Uterus (tissue), 4 donors: ENCODE results near the gene AGMO. TPM values are rescaled to one million over a fixed set of nuclear protein-coding genes. Genes with fewer than 3 reads are reported as not detected.

Experiments
- DNase-seq, 2 donors: peaks; one replicate each; pipeline ENCODE4 v3.0.0-alpha.2; 2019 to 2020
- H3K27ac ChIP-seq, 2 donors: fragments of 200-600 bp; sonication (generic); 1 replicate in 1 of 2; 2 replicates in 1 of 2; pipeline ENCODE4 v1.5.1; 2016 to 2018
- H3K27me3 ChIP-seq, 2 donors: fragments of 200-600 bp; sonication (generic); one replicate each; pipeline ENCODE4 v1.5.1; 2018 to 2019; ENCODE audit warnings: control low read depth in 1 of 2
- H3K36me3 ChIP-seq, 2 donors: fragments of 200-600 bp; sonication (generic); one replicate each; pipeline ENCODE4 v1.5.1; 2019; ENCODE audit warnings: control low read depth in 1 of 2
- H3K4me1 ChIP-seq, 2 donors: fragments of 200-600 bp; sonication (generic); one replicate each; pipeline ENCODE4 v1.5.1; 2018 to 2019; ENCODE audit warnings: control low read depth in 1 of 2
- H3K4me3 ChIP-seq, 2 donors: fragments of 200-600 bp; sonication (generic); 1 replicate in 1 of 2; 2 replicates in 1 of 2; pipeline ENCODE4 v1.5.1; 2018 to 2019; ENCODE audit warnings: mild to moderate bottlenecking in 1 of 2
- H3K9me3 ChIP-seq, 2 donors: fragments of 200-600 bp; sonication (generic); one replicate each; pipeline ENCODE4 v1.5.1; 2019; ENCODE audit warnings: control low read depth in 1 of 2
- POLR2A ChIP-seq, 2 donors: fragments of 450-650 bp; IDR thresholded peaks; one replicate each; pipeline ENCODE4 v1.6.1; 2016; ENCODE audit warnings: antibody characterized with exemption in 2 of 2, mild to moderate bottlenecking in 1 of 2, moderate library complexity in 1 of 2
- intact Hi-C: fragments of 100-400 bp; cut with DNase I; formaldehyde crosslinking; loops from one replicate; pipeline ENCODE4 v1.15.1; 2023; ENCODE audit warnings: low total_unique reads
- total RNA-seq, 4 donors: library from RNA; depleted of rRNA in 3 of 4; stranded (reverse); fragments of >200 nt in 3 of 4; gene quantifications; one replicate each; pipeline versions ENCODE4 v1.1.0 to v1.2.4, GENCODE V29; 2014 to 2023
- TF ChIP-seq, protein P1 (sequence below), 4 experiments: fragments of 200-600 bp in 2 of 4; fragments of 450-650 bp in 2 of 4; sonication (generic) in 2 of 4; IDR thresholded peaks; one replicate each; pipeline ENCODE4 v1.5.1; 2016 to 2019; ENCODE audit warnings: antibody characterized with exemption in 4 of 4, mild to moderate bottlenecking in 2 of 4, moderate library complexity in 1 of 4
- donor health status: DM: yes; HTN: yes; CAD: no.

AGMO gene
- total RNA-seq, 4 donors from 2014 or later = 0.24 to 1.5 TPM; not detected in 2

DNA sequence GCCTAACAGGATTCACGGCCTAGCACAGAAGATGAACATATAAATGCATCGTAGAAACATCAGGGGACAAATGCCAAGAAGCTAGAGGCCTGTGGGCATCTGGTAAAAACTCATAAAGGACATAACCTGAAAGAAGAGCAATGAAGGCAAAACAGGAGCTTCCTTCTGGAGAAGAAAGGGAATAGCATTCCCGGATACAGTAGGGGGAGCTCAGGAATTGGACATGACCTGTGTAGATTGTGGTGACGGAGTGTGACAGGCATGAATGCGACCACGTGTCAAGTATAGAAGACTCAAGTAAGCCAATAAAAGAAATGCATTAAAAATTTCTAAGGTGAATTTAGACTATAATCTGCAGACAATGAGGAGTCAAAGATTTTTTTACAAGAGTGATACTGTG is 270.1 kb downstream of the AGMO start:
- no peaks in the 10 kb centered on the region for H3K4me1 ChIP-seq
- intact Hi-C loops = no loop called here
- no peak for DNase-seq
- no peak overlapping the region for H3K27ac ChIP-seq
- no peak overlapping the region for H3K4me3 ChIP-seq
- TF ChIP-seq, protein P1, sequence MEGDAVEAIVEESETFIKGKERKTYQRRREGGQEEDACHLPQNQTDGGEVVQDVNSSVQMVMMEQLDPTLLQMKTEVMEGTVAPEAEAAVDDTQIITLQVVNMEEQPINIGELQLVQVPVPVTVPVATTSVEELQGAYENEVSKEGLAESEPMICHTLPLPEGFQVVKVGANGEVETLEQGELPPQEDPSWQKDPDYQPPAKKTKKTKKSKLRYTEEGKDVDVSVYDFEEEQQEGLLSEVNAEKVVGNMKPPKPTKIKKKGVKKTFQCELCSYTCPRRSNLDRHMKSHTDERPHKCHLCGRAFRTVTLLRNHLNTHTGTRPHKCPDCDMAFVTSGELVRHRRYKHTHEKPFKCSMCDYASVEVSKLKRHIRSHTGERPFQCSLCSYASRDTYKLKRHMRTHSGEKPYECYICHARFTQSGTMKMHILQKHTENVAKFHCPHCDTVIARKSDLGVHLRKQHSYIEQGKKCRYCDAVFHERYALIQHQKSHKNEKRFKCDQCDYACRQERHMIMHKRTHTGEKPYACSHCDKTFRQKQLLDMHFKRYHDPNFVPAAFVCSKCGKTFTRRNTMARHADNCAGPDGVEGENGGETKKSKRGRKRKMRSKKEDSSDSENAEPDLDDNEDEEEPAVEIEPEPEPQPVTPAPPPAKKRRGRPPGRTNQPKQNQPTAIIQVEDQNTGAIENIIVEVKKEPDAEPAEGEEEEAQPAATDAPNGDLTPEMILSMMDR (IDR thresholded peaks at IDR 0.05) = no peak
- TF ChIP-seq POLR2A (IDR thresholded peaks at IDR 0.05) = no peak
- H3K9me3 ChIP-seq = no peaks in the 10 kb centered on the region
- no peaks in the 10 kb centered on the region for H3K36me3 ChIP-seq
- no peaks in the 10 kb centered on the region for H3K27me3 ChIP-seq

DNA sequence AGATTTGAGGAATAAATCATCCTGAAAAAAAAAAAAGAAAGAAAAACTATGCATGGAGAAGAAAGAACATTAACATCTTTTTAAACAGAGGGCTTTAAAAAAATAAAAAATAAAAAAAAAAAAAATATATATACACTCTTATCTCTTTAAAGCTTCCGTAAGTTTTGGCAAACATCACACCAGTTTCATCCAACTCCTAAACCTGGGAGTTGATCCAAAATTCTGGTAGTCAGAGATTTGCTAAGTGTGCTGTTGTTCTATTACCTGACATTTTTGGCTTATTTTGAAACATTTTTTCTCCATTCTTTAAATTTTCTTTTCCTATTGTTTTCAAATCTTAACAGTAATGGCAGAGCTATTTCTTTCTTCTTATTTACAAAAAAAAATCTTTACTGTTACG is 273.1 kb downstream of the AGMO start:
- H3K27me3 ChIP-seq = no peaks in the 10 kb centered on the region
- H3K9me3 ChIP-seq = peaks cover 0 to under 1% of the 10 kb centered on the region in 2 donors

DNA sequence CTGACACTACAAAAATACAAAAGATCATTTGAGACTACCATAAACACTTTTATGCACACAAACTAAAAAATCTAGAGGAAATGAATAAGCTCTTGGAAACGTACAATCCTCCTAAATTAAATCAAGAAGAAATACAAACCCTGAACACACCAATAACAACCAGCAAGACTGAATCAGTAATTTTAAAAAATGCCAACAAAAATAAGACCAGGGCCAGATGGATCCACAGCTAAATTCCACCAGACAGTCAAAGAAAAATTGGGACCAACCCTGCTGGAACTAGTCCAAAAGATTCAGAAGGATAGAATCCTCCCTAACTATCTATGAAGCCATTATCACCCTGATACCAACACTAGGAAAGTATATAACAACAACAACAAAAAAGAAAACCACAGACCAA is 277.4 kb downstream of the AGMO start:
- Histone ChIP-seq H3K36me3 (no peaks in the 10 kb centered on the region), H3K4me3 (no peak overlapping the region), H3K27ac (no peak overlapping the region), H3K4me1 (no peaks in the 10 kb centered on the region), H3K27me3 (no peaks in the 10 kb centered on the region), H3K9me3 (peaks cover 0 to 13% of the 10 kb centered on the region in 2 donors)
- no peak for TF ChIP-seq POLR2A (IDR thresholded peaks at IDR 0.05)
- TF ChIP-seq, protein P1 (IDR thresholded peaks at IDR 0.05) = no peak
- no peak for DNase-seq
- intact Hi-C loops = no loop called here

More for the DNA sequence above, 273.1 kb downstream of the AGMO start:
- Histone ChIP-seq H3K36me3 (no peaks in the 10 kb centered on the region), H3K27ac (no peak overlapping the region), H3K4me3 (no peak overlapping the region), H3K4me1 (no peaks in the 10 kb centered on the region)
- intact Hi-C loops = no loop called here
- no peak for TF ChIP-seq POLR2A (IDR thresholded peaks at IDR 0.05)
- TF ChIP-seq, protein P1 (IDR thresholded peaks at IDR 0.05) = no peak
- DNase-seq = no peak

DNA sequence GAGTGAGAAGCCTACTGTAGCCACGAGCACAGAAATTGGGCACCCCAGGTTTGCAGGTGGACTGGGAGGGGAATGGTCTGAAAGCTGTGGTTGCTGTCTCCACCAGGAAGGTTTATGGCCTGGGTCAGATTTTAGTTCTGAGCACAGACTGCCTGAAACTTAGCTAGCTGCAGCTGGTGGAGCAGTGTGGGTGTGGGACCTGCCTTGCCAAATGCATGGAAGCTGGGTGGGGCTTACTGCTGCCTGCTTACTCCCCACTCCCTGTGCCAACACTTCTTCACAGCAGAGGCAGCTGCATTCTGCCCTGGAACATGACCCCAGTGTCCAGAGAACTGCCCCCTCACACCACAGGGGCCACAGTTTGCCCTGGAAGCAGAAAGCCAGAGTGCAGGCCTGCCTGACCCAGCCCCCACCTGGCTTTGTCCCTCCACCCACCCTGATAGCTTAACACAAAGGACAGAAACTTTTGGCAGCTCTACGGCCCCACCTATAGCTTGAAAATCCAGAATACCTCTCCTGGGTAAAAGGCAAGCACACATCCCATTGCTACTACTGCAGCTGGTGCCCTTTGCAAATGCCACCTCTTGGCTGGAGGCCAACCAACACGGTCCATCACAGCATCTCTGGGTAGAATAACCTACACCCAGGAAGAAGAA is 281.6 kb downstream of the AGMO start:
- TF ChIP-seq POLR2A (IDR thresholded peaks at IDR 0.05) = no peak
- TF ChIP-seq, protein P1 (IDR thresholded peaks at IDR 0.05) = no peak
- H3K27me3 ChIP-seq = no peaks in the 10 kb centered on the region
- H3K9me3 ChIP-seq = peaks cover 0 to 24% of the 10 kb centered on the region in 2 donors
- DNase-seq = no peak
- H3K27ac ChIP-seq = no peak overlapping the region
- intact Hi-C loops = no loop called here
- no peaks in the 10 kb centered on the region for H3K4me1 ChIP-seq
- no peaks in the 10 kb centered on the region for H3K36me3 ChIP-seq
- no peak overlapping the region for H3K4me3 ChIP-seq

DNA sequence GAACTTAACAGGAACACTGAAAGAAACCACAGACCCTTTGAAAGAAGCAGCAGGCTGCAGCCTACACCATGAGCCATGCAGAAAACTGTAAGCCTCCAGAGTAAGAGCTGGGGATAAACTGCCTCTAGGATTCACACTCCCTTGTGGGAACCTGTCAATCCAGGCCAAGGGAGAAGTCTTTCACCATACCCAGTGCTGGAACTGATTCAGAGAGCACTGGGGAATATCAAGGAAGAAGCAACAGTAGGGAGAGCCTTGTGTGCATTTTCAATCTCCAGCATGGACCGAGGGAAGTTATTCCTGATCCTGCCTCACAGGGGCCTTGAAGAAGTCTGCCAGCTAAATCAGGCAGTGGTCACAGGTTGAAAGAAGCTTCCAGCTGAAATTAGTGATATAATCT is 282.2 kb downstream of the AGMO start:
- H3K9me3 ChIP-seq = peaks cover 0 to 25% of the 10 kb centered on the region in 2 donors
- H3K36me3 ChIP-seq = no peaks in the 10 kb centered on the region
- no peaks in the 10 kb centered on the region for H3K27me3 ChIP-seq
- H3K27ac ChIP-seq = no peak overlapping the region
- H3K4me3 ChIP-seq = no peak overlapping the region
- TF ChIP-seq, protein P1 (IDR thresholded peaks at IDR 0.05) = no peak
- TF ChIP-seq POLR2A (IDR thresholded peaks at IDR 0.05) = no peak
- intact Hi-C loops = no loop called here
- H3K4me1 ChIP-seq = no peaks in the 10 kb centered on the region
- DNase-seq = no peak
